ENCODE measurements around the gene EMC8. TPM values are rescaled to one million over a fixed set of nuclear protein-coding genes. Genes with fewer than 3 reads are reported as not detected.

EMC8 gene
- total and polyA plus RNA-seq, 2 experiments from 2014 or later, result 42.8 to 54.8 TPM

GRCh38 chr16:85752511-85753420, 46.6 kb downstream of the EMC8 start:
- DNase-seq (ENCODE audit: low read depth in 1 of 2, low spot score in 1 of 2), result peak; percentile 62 to 72
- H3K36me3 ChIP-seq, result no peaks in the 10 kb centered on the region
- peaks cover 23% of the 10 kb centered on the region for H3K4me1 ChIP-seq (ENCODE audit: low read depth)
- no peak overlapping the region for H3K27ac ChIP-seq
- H3K27me3 ChIP-seq, result no peaks in the 10 kb centered on the region
- no peak overlapping the region for H3K4me3 ChIP-seq
- peak; percentile 52 for TF ChIP-seq CTCF (IDR thresholded peaks at IDR 0.05; ENCODE audit: low read depth, low read length)
- no peaks in the 10 kb centered on the region for H3K9me3 ChIP-seq (ENCODE audit: low read depth)

GRCh38 chr16:85751698-85752501, 47.4 kb downstream of the EMC8 start:
- no peaks in the 10 kb centered on the region for H3K36me3 ChIP-seq
- H3K27ac ChIP-seq, result no peak overlapping the region
- H3K9me3 ChIP-seq (ENCODE audit: low read depth), result no peaks in the 10 kb centered on the region
- no peak for DNase-seq (ENCODE audit: low read depth in 1 of 2, low spot score in 1 of 2)
- peaks cover 23% of the 10 kb centered on the region for H3K4me1 ChIP-seq (ENCODE audit: low read depth)
- H3K27me3 ChIP-seq, result no peaks in the 10 kb centered on the region
- H3K4me3 ChIP-seq, result no peak overlapping the region
- TF ChIP-seq CTCF (IDR thresholded peaks at IDR 0.05; ENCODE audit: low read depth, low read length), result no peak

GRCh38 chr16:85750827-85751697, 48.3 kb downstream of the EMC8 start, which contains the start of gene C16orf74:
Gene C16orf74, minus strand, starts transcription at chr16:85751096. Its CDS starts 15,879 bp downstream, at chr16:85735217.
- Histone ChIP-seq H3K4me3 (peak within 1 kb of the TSS; percentile 51), H3K27ac (no peak within 1 kb of the TSS), H3K36me3 (no peaks in the 10 kb centered on the region), H3K9me3 (ENCODE audit: low read depth) (no peaks in the 10 kb centered on the region), H3K27me3 (no peaks in the 10 kb centered on the region), H3K4me1 (ENCODE audit: low read depth) (peaks cover 23% of the 10 kb centered on the region)
- DNase-seq (ENCODE audit: low read depth in 1 of 2, low spot score in 1 of 2), result peak; percentile 65 to 79
- TF ChIP-seq CTCF (IDR thresholded peaks at IDR 0.05; ENCODE audit: low read depth, low read length), result no peak

GRCh38 chr16:85750146-85750826, 49.1 kb downstream of the EMC8 start:
- H3K36me3 ChIP-seq, result no peaks in the 10 kb centered on the region
- H3K27me3 ChIP-seq, result no peaks in the 10 kb centered on the region
- H3K27ac ChIP-seq, result no peak overlapping the region
- H3K4me3 ChIP-seq, result peak overlapping the region; percentile 51
- DNase-seq (ENCODE audit: low read depth in 1 of 2, low spot score in 1 of 2), result peak; percentile 36 to 70
- H3K9me3 ChIP-seq (ENCODE audit: low read depth), result no peaks in the 10 kb centered on the region
- peaks cover 23% of the 10 kb centered on the region for H3K4me1 ChIP-seq (ENCODE audit: low read depth)
- TF ChIP-seq CTCF (IDR thresholded peaks at IDR 0.05; ENCODE audit: low read depth, low read length), result peak; percentile 20
